Measurements from ENCODE around the gene AMY2B.
"Not testable (repeated sequence)": the region's sequence is repeated elsewhere in the genome, so short reads cannot be mapped to it uniquely, and the experiment has no call there.

AMY2B gene

GRCh38 chr1:103571289-103571688, at the start of gene AMY2B:
Gene AMY2B, plus strand, starts transcription at chr1:103571589. Its CDS starts 14 bp downstream, at chr1:103571603.
- not testable (repeated sequence) for DNase-seq

- DNase-seq, result no peak
Observed at GRCh38 chr1:103523346-103523745, 48.0 kb upstream of the AMY2B start.

- DNase-seq, result peak; percentile 36
Observed at GRCh38 chr1:103525114-103525606, 46.2 kb upstream of the AMY2B start.

GRCh38 chr1:103525607-103526507, 45.5 kb upstream of the AMY2B start, which contains the start of gene RNPC3:
Gene RNPC3, plus strand, starts transcription at chr1:103525699. Its CDS starts 372 bp downstream, at chr1:103526071.
- DNase-seq, result peak; percentile 94

- DNase-seq, result no peak
Observed at GRCh38 chr1:103527331-103527730, 44.1 kb upstream of the AMY2B start.

GRCh38 chr1:103529746-103530145, 41.6 kb upstream of the AMY2B start:
- DNase-seq, result no peak

GRCh38 chr1:103538226-103538625, 33.2 kb upstream of the AMY2B start:
- DNase-seq, result no peak

- DNase-seq, result no peak
Observed at GRCh38 chr1:103541431-103541830, 30.0 kb upstream of the AMY2B start.

GRCh38 chr1:103546496-103546895, 24.9 kb upstream of the AMY2B start:
- DNase-seq, result no peak

GRCh38 chr1:103547840-103548239, 23.5 kb upstream of the AMY2B start:
- DNase-seq, result no peak

GRCh38 chr1:103560427-103560826, 11.0 kb upstream of the AMY2B start:
- no peak for DNase-seq

GRCh38 chr1:103561124-103561523, 10.3 kb upstream of the AMY2B start:
- not testable (repeated sequence) for DNase-seq

GRCh38 chr1:103561643-103562395, 9.6 kb upstream of the AMY2B start:
- DNase-seq, result no peak

- DNase-seq, result no peak
Observed at GRCh38 chr1:103563056-103563455, 8.3 kb upstream of the AMY2B start.

GRCh38 chr1:103569493-103569892, 1.9 kb upstream of the AMY2B start:
- no peak for DNase-seq

- DNase-seq, result no peak
Observed at GRCh38 chr1:103576065-103576464, 4.7 kb downstream of the AMY2B start.

GRCh38 chr1:103576784-103577183, 5.4 kb downstream of the AMY2B start:
- not testable (repeated sequence) for DNase-seq

GRCh38 chr1:103582464-103582863, 11.1 kb downstream of the AMY2B start:
- DNase-seq, result no peak

GRCh38 chr1:103583887-103584286, 12.5 kb downstream of the AMY2B start:
- DNase-seq, result no peak

- DNase-seq, result no peak
Observed at GRCh38 chr1:103584537-103584936, 13.1 kb downstream of the AMY2B start.

GRCh38 chr1:103602740-103603139, 31.4 kb downstream of the AMY2B start:
- not testable (repeated sequence) for DNase-seq

GRCh38 chr1:103616362-103616761, 45.0 kb downstream of the AMY2B start:
- DNase-seq, result no peak

GRCh38 chr1:103616994-103617477, 45.6 kb downstream of the AMY2B start, which contains the start of gene AMY2A:
Gene AMY2A, plus strand, starts transcription at chr1:103617427. Its CDS starts 14 bp downstream, at chr1:103617441.
- not testable (repeated sequence) for DNase-seq
